Peyer's patch (tissue), 4 donors: ENCODE data around the gene BACH2.

Experiments used
- CTCF ChIP-seq, 6 experiments: fragments of 450-650 bp in 4 of 6; fragments of 200-600 bp in 2 of 6; sonication (generic) in 1 of 6; IDR thresholded peaks; one replicate each; pipeline ENCODE4 v1.5.1; 2017 to 2019; ENCODE audit warnings: antibody characterized with exemption in 6 of 6, mild to moderate bottlenecking in 3 of 6, moderate library complexity in 1 of 6
- POLR2A ChIP-seq, 2 donors: fragments of 450-650 bp; IDR thresholded peaks; one replicate each; pipeline ENCODE4 v1.5.1; 2017; ENCODE audit warnings: antibody characterized with exemption in 2 of 2, mild to moderate bottlenecking in 2 of 2, moderate library complexity in 2 of 2

GRCh38 chr6:89916136-89916920 lies 380.3 kb downstream of the BACH2 start:
- TF ChIP-seq CTCF (IDR thresholded peaks at IDR 0.05) (no peak), POLR2A (IDR thresholded peaks at IDR 0.05) (no peak)
